A204.1 (cell line): ENCODE data around the gene BBLN.
"Not testable (repeated sequence)": the region's sequence is repeated elsewhere in the genome, so short reads cannot be mapped to it uniquely, and the experiment has no call there.

ENCODE experiments used
- FAIRE-seq: peaks from 2 replicates; lab custom pipeline; 2012; peaks lifted over from hg19 to GRCh38; lab: Jason Lieb, UNC

BBLN gene

GRCh38 chr9:128163523-128164306 is 3.6 kb downstream of the BBLN start:
- FAIRE-seq = no peak

- no peak for FAIRE-seq
Measured at GRCh38 chr9:128164307-128164885, 4.3 kb downstream of the BBLN start.

- no peak for FAIRE-seq
Measured at GRCh38 chr9:128166169-128166568, 6.1 kb downstream of the BBLN start.

GRCh38 chr9:128167209-128167608 is 7.1 kb downstream of the BBLN start:
- no peak for FAIRE-seq

- no peak for FAIRE-seq
Measured at GRCh38 chr9:128168731-128169308, 8.8 kb downstream of the BBLN start.

GRCh38 chr9:128169492-128169891 is 9.4 kb downstream of the BBLN start:
- no peak for FAIRE-seq

- FAIRE-seq = no peak
Measured at GRCh38 chr9:128169925-128170324, 9.9 kb downstream of the BBLN start.

GRCh38 chr9:128174062-128174461 is 14.0 kb downstream of the BBLN start:
- no peak for FAIRE-seq

- no peak for FAIRE-seq
Measured at GRCh38 chr9:128175102-128175563, 15.1 kb downstream of the BBLN start.

GRCh38 chr9:128175726-128176125 is 15.7 kb downstream of the BBLN start:
- FAIRE-seq = no peak

- FAIRE-seq = no peak
Measured at GRCh38 chr9:128178806-128179431, 18.9 kb downstream of the BBLN start.

GRCh38 chr9:128180001-128180400 is 19.9 kb downstream of the BBLN start:
- FAIRE-seq = no peak

- FAIRE-seq = no peak
Measured at GRCh38 chr9:128180447-128180846, 20.4 kb downstream of the BBLN start.

- not testable (repeated sequence) for FAIRE-seq
Measured at GRCh38 chr9:128181480-128181879, 21.4 kb downstream of the BBLN start.

- FAIRE-seq = no peak
Measured at GRCh38 chr9:128182893-128183588, 23.0 kb downstream of the BBLN start.

- FAIRE-seq = no peak
Measured at GRCh38 chr9:128185979-128186965, 26.2 kb downstream of the BBLN start.

- FAIRE-seq = no peak
Measured at GRCh38 chr9:128187361-128187760, 27.3 kb downstream of the BBLN start.

- FAIRE-seq = no peak
Measured at GRCh38 chr9:128188209-128188608, 28.1 kb downstream of the BBLN start.

- FAIRE-seq = no peak
Measured at GRCh38 chr9:128190013-128190412, 29.9 kb downstream of the BBLN start.

GRCh38 chr9:128190516-128191405 is 30.7 kb downstream of the BBLN start:
- FAIRE-seq = no peak
